A549 (cell line): Measurements from ENCODE around the gene OPRL1.

Experiments used
- CEBPB ChIP-seq, 2 experiments: fragments of >200 bp in 1 of 2; sonication (Bioruptor Twin) in 1 of 2; formaldehyde crosslinking in 1 of 2; IDR thresholded peaks; 2 replicates each; pipeline ENCODE4 v1.6.1; 2012 to 2016
- PHF8 ChIP-seq: fragments of 200-600 bp; sonication (generic); IDR thresholded peaks from 2 replicates; pipeline ENCODE4 v1.6.1; 2016; ENCODE audit warnings: low read depth, mild to moderate bottlenecking, antibody characterized with exemption, moderate library complexity, borderline replicate concordance
- RAD21 ChIP-seq, 2 experiments: fragments of >200 bp in 1 of 2; sonication (Bioruptor Twin) in 1 of 2; formaldehyde crosslinking in 1 of 2; IDR thresholded peaks in 1 of 2; conservative IDR thresholded peaks in 1 of 2; 2 replicates in 1 of 2; 3 replicates in 1 of 2; pipeline ENCODE4 v1.6.1; 2012 to 2018; ENCODE audit warnings: inconsistent platforms in 1 of 2
- TF ChIP-seq, protein P1 (sequence below): fragments of >200 bp; sonication (Bioruptor Twin); formaldehyde crosslinking; IDR thresholded peaks from 3 replicates; pipeline ENCODE4 v1.5.1; 2016
- TF ChIP-seq, protein P2 (sequence below): fragments of 200-600 bp; sonication (generic); IDR thresholded peaks from 2 replicates; pipeline ENCODE4 v1.6.1; 2016; ENCODE audit warnings: antibody characterized with exemption, mild to moderate bottlenecking, moderate library complexity

DNA sequence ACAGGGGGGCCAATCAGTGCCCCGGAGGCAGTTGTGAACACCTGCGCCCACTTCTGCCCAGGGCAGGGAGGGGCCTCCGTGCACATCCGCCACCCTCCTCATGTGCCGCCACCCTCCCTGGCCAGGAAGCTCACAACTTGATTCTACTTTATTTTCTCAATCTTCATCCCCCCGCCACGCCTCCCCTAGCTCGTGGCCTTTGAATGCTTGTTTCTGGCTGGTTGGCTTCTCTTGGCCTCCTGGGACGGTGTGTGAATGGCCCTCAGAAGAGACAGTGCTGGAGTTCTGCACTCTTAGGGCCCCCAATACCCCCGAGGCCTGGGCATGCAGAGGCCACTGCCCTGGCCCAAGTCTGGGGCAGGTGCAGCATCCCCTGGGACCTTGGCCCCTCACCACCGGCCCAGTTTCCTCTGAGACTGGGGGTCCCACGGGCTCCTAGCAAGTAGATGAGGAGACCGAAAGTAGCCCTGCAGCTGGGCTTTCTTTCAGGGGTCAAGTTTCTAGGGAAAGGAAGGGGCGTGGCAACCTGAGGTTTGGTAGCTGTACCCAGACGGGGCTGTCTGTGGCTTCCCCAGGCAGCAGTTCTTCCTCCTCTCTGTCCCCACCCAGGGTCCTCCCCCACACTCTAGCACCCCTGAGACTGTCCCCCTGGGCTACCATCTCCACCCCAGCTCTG, 1.9 kb upstream of the OPRL1 start:
- TF ChIP-seq, protein P1, sequence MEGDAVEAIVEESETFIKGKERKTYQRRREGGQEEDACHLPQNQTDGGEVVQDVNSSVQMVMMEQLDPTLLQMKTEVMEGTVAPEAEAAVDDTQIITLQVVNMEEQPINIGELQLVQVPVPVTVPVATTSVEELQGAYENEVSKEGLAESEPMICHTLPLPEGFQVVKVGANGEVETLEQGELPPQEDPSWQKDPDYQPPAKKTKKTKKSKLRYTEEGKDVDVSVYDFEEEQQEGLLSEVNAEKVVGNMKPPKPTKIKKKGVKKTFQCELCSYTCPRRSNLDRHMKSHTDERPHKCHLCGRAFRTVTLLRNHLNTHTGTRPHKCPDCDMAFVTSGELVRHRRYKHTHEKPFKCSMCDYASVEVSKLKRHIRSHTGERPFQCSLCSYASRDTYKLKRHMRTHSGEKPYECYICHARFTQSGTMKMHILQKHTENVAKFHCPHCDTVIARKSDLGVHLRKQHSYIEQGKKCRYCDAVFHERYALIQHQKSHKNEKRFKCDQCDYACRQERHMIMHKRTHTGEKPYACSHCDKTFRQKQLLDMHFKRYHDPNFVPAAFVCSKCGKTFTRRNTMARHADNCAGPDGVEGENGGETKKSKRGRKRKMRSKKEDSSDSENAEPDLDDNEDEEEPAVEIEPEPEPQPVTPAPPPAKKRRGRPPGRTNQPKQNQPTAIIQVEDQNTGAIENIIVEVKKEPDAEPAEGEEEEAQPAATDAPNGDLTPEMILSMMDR: no peak
- TF ChIP-seq RAD21 (conservative IDR thresholded peaks at IDR 0.05 in 1 of 2, IDR thresholded peaks at IDR 0.05 in 1 of 2) (no peak), CEBPB (IDR thresholded peaks at IDR 0.05) (no peak), PHF8 (no peak)
- TF ChIP-seq, protein P2, sequence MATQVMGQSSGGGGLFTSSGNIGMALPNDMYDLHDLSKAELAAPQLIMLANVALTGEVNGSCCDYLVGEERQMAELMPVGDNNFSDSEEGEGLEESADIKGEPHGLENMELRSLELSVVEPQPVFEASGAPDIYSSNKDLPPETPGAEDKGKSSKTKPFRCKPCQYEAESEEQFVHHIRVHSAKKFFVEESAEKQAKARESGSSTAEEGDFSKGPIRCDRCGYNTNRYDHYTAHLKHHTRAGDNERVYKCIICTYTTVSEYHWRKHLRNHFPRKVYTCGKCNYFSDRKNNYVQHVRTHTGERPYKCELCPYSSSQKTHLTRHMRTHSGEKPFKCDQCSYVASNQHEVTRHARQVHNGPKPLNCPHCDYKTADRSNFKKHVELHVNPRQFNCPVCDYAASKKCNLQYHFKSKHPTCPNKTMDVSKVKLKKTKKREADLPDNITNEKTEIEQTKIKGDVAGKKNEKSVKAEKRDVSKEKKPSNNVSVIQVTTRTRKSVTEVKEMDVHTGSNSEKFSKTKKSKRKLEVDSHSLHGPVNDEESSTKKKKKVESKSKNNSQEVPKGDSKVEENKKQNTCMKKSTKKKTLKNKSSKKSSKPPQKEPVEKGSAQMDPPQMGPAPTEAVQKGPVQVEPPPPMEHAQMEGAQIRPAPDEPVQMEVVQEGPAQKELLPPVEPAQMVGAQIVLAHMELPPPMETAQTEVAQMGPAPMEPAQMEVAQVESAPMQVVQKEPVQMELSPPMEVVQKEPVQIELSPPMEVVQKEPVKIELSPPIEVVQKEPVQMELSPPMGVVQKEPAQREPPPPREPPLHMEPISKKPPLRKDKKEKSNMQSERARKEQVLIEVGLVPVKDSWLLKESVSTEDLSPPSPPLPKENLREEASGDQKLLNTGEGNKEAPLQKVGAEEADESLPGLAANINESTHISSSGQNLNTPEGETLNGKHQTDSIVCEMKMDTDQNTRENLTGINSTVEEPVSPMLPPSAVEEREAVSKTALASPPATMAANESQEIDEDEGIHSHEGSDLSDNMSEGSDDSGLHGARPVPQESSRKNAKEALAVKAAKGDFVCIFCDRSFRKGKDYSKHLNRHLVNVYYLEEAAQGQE: no peak
